ENCODE measurements around the gene TIMM29. TPM values are rescaled to one million over a fixed set of nuclear protein-coding genes. Genes with fewer than 3 reads are reported as not detected.

The TIMM29 gene
- total RNA-seq, result 10 to 100 TPM; 23.0 to 24.6 TPM
- long read RNA-seq, transcript TIMM29-201 (2 exons, 1,425 nt), result major isoform, 20 of 24 reads
- long read RNA-seq, partial matches to known transcripts, result 1 of 24 reads
- long read RNA-seq, other reads (novel, unspliced or antisense), result 2 of 24 reads

DNA sequence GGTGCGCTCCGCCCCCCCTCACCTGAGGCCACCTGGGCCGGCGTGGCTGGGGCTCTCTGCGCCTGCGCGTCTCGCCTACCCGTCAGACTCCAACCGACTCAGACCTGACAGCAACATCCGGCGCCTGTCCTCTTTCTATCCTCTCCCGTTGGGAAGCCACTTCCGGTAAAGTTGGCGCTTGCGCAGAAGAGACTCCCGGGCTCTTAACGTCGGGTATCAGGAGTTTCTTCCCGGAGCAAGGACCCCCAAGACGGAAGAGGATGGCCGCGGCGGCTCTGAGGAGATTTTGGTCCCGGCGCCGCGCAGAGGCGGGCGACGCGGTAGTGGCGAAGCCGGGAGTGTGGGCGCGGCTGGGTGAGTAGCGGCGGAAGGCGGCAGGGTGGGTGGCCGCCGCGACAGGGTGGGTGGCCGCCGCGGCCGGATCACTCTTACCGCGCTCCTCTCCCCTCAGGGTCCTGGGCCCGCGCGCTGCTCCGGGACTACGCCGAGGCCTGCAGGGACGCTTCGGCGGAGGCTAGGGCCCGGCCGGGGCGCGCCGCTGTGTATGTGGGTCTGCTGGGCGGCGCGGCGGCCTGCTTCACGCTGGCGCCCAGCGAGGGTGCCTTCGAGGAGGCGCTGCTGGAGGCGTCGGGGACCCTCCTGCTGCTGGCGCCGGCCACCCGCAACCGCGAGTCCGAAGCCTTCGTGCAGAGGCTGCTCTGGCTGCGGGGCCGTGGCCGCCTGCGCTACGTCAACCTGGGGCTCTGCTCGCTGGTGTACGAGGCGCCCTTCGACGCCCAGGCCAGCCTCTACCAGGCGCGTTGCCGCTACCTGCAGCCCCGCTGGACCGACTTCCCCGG, at the start of gene TIMM29, which contains the start of gene YIPF2:
Gene TIMM29 (plus strand): TSS at position 249 of the 839 bp plus-strand sequence. CDS start 12 bp downstream, at position 261.
Gene YIPF2 (minus strand): TSS at position 77 of the 839 bp plus-strand sequence. CDS start 229 bp downstream, outside the sequence.
- intact Hi-C loops (cut with DNase I, micrococcal nuclease), result no loop called here
- DNase-seq, result peak; percentile 97 to 99

DNA sequence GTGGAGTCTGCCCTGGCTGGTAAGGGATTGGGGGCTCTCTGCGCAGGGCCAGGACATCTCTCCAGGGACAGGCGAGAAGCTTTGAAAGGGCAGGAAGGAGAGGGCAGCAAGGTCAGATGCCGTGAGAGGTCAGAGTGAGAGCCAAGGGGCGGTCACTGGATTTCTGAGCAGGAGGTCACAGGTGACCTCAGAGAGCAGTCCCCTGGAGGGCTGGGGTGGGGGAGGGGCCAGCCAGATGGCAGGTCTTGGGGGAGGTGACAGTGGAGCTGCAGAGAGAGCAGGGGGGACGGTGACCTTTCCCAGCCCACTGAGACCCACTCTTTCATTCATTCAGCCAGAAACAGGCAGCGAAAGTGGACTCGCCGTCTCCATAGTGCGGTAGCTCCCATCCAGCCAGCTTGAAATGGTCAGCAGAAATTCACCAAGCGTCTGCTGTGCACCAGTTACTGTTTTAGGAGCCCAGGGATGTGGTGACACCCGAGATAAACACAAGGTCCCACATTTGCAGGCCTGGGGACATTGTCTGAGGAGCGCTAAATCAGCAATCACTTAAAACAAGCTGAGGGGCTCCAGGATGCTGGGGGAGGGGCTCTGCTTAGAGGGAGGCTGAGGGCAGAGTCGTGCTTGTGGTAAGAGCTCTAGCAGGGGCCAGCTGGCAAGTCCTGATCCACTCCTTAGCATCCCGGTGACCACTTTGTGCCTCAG, 47.1 kb upstream of the TIMM29 start:
- intact Hi-C loops (cut with DNase I, micrococcal nuclease), result no loop called here

More for the DNA sequence above, at the start of gene TIMM29, which contains the start of gene YIPF2:
- ATAC-seq, result peak; percentile 92

DNA sequence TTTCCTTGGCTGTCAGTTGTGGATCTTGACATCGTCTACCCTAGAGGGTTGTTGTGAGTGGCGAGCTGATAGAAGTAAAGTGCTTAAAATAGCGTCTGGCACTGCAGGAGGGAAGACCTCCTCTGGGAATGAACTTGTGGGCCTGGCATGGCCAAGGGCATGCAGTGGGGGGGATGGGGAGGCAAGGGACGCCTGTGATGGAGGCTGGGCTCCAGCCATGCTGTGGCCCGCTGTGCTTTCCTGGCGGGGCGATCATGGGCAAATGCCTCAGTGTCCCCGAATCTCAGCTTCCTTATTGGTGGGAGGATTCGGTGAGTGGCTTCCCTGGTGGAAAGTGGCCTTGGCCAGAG, 46.5 kb upstream of the TIMM29 start:
- DNase-seq (no peak), ATAC-seq (no peak)
- intact Hi-C loops (cut with DNase I, micrococcal nuclease), result no loop called here

More for the DNA sequence above, 47.1 kb upstream of the TIMM29 start:
- ATAC-seq (no peak), DNase-seq (no peak)

DNA sequence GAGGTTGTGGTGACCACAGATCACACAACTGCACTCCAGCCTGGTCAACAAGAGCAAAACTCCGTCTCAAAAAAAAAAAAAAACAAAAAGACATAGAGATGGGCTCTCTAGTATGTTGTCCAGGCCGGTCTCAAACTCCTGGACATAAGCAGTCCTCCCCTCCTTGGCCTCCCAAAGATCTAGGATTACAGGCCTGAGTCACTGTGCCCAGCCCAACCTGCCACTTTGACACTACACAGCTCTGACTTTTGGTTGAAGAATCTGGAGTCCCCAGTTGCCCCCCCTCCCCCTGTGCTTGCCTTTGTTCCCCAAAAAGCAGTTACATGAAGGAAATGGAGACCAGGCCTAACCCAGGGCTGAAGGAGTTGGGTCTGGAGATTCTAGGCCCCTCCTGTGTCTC, 44.3 kb upstream of the TIMM29 start:
- DNase-seq (no peak), ATAC-seq (no peak)
- intact Hi-C loops (cut with DNase I, micrococcal nuclease), result no loop called here

DNA sequence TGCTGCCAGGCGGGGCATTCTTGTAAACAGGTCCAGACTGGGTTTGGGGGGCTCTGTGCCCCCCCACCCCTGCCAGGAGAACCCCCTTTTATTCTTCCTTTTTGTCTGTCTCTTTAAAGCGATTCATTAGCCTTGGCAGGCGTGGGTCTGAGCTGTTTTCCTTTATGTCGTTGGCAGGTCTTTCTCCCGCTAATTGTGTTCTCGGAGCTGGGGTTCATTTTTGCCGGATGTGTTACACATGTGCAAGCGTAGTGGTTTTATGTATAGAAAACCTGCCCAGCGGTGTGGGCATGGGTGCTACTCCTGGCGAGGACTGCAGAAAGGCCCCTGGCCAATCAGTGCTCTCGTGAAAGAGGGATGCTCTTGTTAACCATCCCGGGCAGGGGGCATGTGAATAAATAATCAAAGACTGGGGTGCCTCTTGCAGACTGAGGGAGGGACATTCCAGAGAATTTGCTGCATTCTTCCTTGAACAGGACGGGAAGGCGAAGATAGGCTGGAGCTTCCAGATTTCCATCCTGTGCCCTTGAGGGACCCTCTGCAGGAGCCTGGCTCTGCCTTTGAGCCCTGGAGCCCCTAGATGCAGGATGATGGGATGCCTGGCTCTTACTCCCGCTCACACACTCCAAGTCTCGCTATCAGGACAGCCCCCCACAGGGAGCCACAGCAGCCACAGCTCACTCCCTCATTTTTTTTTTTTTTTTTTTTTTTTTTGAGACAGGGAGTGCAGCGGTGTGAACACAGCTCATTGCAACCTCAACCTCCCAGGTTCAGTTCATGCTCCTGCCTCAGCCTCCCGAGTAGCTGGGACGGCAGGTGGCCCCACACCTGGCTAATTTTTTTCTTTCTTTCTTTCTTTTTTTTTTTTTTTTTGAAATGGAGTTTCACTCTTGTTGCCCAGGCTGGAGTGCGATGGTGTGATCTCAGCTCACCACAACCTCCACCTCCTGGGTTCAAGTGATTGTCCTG, 43.1 kb upstream of the TIMM29 start:
- intact Hi-C loops (cut with DNase I, micrococcal nuclease), result no loop called here
- ATAC-seq (no peak), DNase-seq (no peak)

DNA sequence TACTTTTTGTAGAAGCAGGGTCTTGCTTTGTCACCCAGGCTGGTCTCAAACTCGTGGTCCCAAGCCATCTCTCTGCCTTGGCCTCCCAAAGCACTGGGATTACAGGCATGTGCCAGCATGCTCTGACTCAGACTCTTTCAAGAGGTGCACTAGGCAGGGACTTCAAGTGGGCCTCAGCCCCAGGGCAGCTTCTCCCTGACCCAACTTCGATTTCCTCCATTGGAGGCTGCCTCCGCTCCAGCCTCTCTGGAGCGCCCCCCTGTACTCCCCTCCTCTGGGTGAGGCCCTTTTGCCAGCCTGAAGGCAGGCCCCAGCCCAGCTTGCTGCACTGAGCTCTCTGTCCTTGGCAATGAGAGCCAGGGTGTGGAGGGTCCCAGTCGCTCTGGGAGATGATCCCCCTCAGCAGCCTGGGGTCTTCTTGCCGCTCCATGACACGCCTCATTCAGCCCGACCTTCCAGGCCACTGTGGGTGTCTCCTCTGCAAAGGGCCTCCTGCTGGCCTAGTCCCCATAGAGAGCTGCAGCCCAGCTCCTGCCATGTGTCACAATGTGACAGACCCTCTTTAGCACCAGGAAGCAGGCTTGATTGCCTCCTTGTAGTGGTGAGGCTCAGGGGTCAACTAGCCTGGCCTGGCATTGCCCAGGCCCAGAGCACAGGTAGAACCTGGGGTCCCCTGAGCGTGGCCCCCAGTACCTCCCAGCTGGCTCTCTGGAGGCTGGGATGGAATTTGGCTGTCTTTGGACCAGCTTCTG, 40.8 kb upstream of the TIMM29 start:
- ATAC-seq (no peak), DNase-seq (no peak)
- intact Hi-C loops (cut with DNase I, micrococcal nuclease), result no loop called here

DNA sequence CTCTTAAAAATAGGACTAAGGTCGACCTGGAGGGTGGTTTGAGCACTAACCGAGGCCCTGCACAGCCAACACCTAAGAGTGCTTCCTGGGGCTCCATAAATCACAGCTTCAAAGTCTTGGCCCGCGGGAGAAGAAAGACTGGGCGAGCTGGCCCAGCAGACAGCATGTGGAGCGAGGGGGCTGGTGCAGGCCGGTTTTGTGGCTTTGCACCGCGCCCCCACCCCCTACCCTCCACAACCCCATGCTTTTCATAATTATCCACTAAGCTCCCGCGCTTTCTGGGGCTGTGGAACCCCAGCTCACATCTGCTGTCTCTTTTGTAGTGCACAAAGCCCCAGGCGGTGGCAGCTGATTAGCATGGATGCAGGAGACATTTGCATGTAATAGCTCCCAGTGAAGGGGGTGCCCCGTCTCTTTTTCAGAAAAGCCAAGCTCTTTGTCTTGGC, 40.2 kb upstream of the TIMM29 start:
- ATAC-seq, result no peak
- no peak for DNase-seq
- intact Hi-C loops (cut with DNase I, micrococcal nuclease), result no loop called here

DNA sequence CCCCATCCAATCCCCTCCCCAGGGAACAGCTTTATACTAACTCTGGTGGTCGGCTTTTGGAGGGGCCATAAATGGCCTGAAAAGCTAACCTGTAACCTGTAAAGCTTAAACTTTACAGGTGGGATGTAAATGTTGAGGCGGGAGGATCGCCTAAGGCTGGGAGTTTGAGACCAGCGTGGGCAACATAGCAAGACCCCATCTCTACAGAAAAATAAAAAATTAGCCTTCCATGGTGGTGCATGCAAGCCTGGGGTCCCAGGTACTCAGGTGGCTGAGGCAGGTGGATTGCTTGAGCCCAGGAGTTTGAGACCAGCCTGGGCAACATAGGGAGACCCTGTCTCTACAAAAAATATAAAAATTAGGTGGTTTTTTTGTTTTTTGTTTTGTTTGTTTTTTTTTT, 38.7 kb upstream of the TIMM29 start:
- intact Hi-C loops (cut with DNase I, micrococcal nuclease), result no loop called here
- no peak for ATAC-seq

DNA sequence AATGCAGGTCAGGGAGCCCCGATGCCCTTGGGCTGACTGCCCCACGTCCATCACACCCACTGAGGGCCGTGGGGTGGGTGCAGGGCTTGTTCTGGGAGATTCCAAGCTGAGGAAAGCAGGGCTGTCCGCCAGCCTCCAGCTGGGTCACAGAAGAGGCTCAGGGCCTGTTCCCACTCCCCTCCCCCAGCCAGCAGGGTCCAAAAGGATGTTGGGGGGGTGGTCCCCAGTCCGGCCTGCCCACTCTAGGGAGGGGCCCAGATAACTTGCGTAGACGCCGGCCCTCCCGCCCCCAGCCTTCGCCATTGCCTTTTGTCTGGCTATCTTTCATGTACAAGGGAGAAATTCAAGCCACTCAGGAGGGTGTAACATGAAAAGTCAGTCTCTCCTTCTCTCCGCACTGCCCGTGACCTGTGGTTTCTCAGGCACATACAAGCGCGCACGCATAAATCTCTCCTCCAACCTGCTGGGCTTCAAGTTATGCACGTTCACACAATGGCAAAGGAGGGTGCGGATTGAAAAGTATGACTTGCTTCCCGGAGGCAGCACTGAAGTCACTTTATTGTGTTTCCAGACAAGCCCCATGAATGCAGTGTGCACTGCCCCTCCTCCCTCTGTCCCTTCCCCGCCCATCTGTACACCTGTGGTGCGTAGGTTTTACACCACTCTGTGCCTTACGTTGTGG, 37.1 kb upstream of the TIMM29 start:
- DNase-seq (peak; percentile 73 to 89), ATAC-seq (peak; percentile 93)
- intact Hi-C loops (cut with DNase I, micrococcal nuclease), result no loop called here

More for the DNA sequence above, 38.7 kb upstream of the TIMM29 start:
- DNase-seq, result no peak

DNA sequence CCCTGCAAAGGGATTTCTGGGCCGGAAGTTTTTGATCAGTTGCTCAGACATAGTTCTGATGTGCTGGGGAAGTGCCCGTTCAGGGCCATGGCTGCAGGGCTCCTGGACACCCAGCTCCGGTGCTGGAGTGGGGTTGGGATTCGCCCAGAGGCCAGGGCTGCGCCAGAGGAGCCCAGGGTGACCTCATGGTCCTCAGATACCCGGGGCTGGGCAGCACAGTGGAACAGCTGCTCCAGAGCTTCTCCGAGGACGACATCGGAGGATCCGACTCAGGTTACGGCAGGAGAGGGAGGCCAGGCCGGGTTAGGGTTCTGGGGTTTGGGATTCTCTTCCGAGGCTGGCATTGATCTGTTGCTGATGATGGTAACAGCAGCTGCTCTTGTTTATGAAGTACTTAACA, 36.4 kb upstream of the TIMM29 start:
- DNase-seq (no peak), ATAC-seq (peak; percentile 14)
- intact Hi-C loops (cut with DNase I, micrococcal nuclease), result no loop called here

DNA sequence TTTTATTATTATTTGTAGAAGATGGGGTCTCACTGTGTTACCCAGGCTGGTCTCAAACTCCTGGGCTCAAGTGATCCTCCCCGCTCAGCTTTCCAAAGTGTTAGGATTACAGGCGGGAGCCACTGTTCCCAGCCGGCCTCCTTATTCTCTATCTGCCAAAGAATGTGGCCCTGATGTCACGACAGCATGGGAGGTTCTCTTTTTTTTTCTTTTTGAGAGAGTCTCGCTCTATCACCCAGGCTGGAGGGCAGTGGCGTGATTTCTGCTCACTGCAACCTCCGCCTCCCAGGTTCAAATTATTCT, 33.7 kb upstream of the TIMM29 start:
- DNase-seq (no peak), ATAC-seq (no peak)
- intact Hi-C loops (cut with DNase I, micrococcal nuclease), result no loop called here

DNA sequence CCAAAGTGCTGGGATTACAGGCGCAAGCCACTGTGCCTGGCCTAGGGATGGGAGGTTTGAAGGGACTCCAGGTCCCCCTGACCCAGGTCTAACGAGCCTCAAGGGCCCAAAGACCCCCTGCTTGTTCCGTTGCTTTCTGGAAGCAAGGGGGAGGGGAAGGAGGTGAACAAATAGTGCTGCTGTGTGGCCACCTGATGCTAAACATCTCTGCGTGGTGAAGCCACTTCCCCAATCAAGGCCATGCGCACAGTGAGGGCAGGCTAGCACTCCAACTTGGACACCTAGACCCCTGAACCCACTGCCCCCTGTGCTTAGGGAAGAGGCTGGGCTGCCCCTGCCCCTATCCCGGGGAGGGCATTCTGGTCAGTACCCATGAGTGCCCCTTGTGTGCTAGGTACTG, 33.2 kb upstream of the TIMM29 start:
- intact Hi-C loops (cut with DNase I, micrococcal nuclease), result no loop called here
- DNase-seq (no peak), ATAC-seq (no peak)

DNA sequence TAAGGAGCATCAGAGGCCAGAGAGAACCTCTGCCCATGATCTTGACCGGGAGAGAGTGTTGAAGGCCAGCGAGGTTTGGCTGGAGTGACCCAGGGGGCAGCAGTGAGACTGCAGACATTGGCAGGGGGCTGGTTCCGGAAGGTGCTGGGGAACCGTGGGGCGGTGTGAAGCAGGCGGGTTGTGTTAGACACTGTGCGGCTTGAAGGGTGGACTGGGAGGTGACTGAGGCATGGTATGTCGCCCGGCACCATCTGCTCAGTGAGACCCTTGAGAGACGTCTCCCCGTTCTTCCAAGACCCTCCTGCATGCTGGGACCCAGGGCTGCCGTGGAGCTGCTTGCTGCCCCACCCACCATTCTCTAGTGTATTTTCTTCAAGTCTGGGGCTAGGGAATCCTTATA, 32.7 kb upstream of the TIMM29 start:
- DNase-seq (no peak), ATAC-seq (no peak)
- intact Hi-C loops (cut with DNase I, micrococcal nuclease), result no loop called here

DNA sequence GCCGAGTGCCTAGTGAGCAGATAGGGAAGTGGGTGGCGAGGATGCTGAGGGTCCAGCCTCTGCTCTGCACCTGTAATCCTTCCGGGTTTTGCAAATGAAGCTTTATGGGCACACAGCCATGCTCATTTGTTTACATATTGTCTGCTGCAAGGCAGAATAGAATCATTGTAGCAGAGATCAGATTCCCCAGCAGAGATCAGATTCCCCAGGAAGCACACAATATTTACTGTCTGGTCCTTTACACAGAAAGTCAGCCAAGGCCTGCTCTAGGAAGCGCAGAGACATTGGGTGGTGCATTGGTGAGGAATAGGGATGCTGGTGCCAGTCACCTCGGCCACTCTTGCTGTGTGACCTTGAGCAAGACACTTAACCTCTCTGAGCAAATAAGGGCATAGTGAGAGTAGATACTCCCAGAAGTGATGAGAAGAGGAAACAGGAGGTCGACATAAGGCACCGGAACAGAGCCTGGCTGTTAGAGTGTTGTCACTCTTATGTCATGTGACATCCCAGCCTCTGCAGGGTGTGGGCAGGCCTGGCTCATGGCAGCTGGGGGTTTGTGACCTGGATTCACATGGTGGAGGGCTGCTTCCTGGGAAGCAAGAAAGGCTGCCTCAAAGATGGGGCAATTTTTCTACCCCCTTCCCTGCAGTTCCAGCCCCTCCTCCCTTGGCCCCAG, 31.6 kb upstream of the TIMM29 start:
- peak; percentile 23 for ATAC-seq
- intact Hi-C loops (cut with DNase I, micrococcal nuclease), result no loop called here
- DNase-seq, result peak in 1 of 2 donors; percentile 52

DNA sequence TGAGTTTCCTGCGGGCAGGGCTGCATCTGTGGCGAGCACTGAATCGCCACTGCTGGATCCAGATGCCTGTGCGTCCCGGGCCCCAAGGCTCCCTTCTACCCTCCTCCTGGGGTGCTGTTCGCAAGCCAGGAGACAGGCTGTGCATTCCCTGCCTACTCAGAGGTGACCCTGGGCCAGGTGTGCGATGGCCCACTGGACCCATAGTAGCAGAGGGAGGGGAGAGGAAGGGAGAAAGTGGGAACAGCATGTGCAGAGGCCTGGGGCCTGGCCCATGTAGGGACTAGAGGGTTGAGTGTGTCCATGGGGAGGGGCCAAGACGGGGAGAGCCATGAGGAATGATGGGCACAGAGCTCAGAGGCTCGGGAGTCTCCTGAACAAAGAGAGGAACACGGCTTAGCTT, 30.0 kb upstream of the TIMM29 start:
- ATAC-seq, result peak; percentile 4
- intact Hi-C loops (cut with DNase I, micrococcal nuclease), result no loop called here
- DNase-seq, result no peak

DNA sequence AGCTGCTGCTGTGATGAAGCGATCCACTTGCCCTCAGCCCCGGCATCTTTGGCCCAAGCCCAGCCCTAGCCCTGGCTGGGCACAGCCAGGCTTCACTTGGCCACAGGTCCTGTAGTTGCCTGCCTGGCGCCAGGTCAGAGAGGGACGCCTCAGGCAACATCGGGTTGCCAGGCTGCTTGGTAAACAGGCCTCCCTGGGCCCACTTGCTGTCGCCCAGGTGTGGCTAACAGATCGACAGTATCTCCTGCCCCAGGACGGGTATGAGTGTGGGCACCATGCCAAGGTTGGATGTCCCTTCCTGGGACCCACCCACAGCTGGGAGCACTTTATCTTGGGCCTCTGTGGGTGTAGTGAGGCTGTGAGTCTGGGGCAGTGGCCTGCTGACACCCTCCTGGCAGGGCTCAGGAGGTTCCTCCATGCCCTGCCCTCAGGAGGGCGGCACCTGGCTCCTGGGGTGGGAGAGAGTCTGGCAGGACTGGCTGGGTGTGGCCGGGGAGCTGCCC, 29.4 kb upstream of the TIMM29 start:
- intact Hi-C loops (cut with DNase I, micrococcal nuclease), result no loop called here
- ATAC-seq, result peak; percentile 88
- DNase-seq, result peak; percentile 92 to 95

DNA sequence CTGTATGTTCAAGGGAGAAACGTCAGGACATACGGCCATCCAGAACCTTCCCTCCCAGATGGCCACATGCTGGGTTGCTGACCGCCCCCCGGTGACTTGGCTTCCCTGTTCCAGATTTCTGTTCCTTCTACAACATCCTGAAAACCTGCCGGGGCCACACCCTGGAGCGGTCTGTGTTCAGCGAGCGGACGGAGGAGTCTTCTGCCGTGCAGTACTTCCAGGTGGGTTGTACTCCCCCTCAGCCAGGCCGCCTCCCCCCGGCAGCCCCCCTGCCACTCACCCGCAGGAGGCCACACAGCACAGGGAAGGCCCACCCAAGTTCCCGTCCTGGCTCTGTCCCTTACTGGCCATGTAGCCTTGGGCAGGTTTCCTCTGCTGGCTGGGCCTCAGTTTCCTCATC, 20.7 kb upstream of the TIMM29 start:
- DNase-seq (no peak), ATAC-seq (no peak)
- intact Hi-C loops (cut with DNase I, micrococcal nuclease), result no loop called here

Measured in left colon (tissue), 2 donors.